Osteocyte (in vitro differentiated cells): ENCODE measurements around the gene SOX9. TPM values are rescaled to one million over a fixed set of nuclear protein-coding genes. Genes with fewer than 3 reads are reported as not detected.
"Not testable (repeated sequence)": the region's sequence is repeated elsewhere in the genome, so short reads cannot be mapped to it uniquely, and the experiment has no call there.

ENCODE experiments used
- DNase-seq: peaks from one replicate; pipeline ENCODE4 v3.0.0; 2021; ENCODE audit warnings: mixed read lengths; ENCODE audit not compliant: unreplicated experiment; ENCODE audit errors: extremely low spot score
- H3K27ac Mint-ChIP-seq: one replicate; pipeline ENCODE4 v1.8.0; 2021; ENCODE audit warnings: mild to moderate bottlenecking, mixed read lengths; ENCODE audit not compliant: unreplicated experiment
- H3K27me3 Mint-ChIP-seq: one replicate; pipeline ENCODE4 v1.8.0; 2021; ENCODE audit warnings: mixed read lengths; ENCODE audit not compliant: unreplicated experiment
- H3K36me3 Mint-ChIP-seq: one replicate; pipeline ENCODE4 v1.8.0; 2021; ENCODE audit warnings: mixed read lengths; ENCODE audit not compliant: unreplicated experiment
- H3K4me1 Mint-ChIP-seq: one replicate; pipeline ENCODE4 v1.8.0; 2021; ENCODE audit warnings: mixed read lengths; ENCODE audit not compliant: unreplicated experiment
- H3K4me3 Mint-ChIP-seq: one replicate; pipeline ENCODE4 v1.8.0; 2021; ENCODE audit warnings: mild to moderate bottlenecking, moderate library complexity, mixed read lengths; ENCODE audit not compliant: unreplicated experiment
- H3K9me3 Mint-ChIP-seq: one replicate; pipeline ENCODE4 v1.8.0; 2021; ENCODE audit warnings: mixed read lengths; ENCODE audit not compliant: unreplicated experiment
- CTCF ChIP-seq: fragments of 200-600 bp; sonication (generic); IDR thresholded peaks from 2 replicates; pipeline ENCODE4 v1.5.0; 2021; ENCODE audit warnings: antibody characterized with exemption, mild to moderate bottlenecking, moderate library complexity
- total RNA-seq: library from RNA; stranded (reverse); gene quantifications from 2 replicates; pipeline ENCODE4 v1.2.1, GENCODE V29; 2021

The SOX9 gene
- total RNA-seq, 1 donor from 2014 or later: 1.9 TPM

- peaks cover 37% of the 10 kb centered on the region for H3K27me3 Mint-ChIP-seq
- no peak overlapping the region for H3K4me3 Mint-ChIP-seq
- no peaks in the 10 kb centered on the region for H3K9me3 Mint-ChIP-seq
- peaks cover 8% of the 10 kb centered on the region for H3K4me1 Mint-ChIP-seq
- no peaks in the 10 kb centered on the region for H3K36me3 Mint-ChIP-seq
- DNase-seq: no peak
- TF ChIP-seq CTCF: no peak
- no peak overlapping the region for H3K27ac Mint-ChIP-seq
Observed at GRCh38 chr17:72110231-72110941, 10.4 kb upstream of the SOX9 start.

GRCh38 chr17:72110942-72111318 lies 9.9 kb upstream of the SOX9 start:
- no peak for TF ChIP-seq CTCF
- H3K27ac Mint-ChIP-seq: no peak overlapping the region

GRCh38 chr17:72111336-72111923 lies 9.4 kb upstream of the SOX9 start:
- no peak overlapping the region for H3K27ac Mint-ChIP-seq
- TF ChIP-seq CTCF: no peak
- no peaks in the 10 kb centered on the region for H3K9me3 Mint-ChIP-seq
- no peak for DNase-seq
- no peaks in the 10 kb centered on the region for H3K36me3 Mint-ChIP-seq
- no peak overlapping the region for H3K4me3 Mint-ChIP-seq
- H3K27me3 Mint-ChIP-seq: peaks cover 43% of the 10 kb centered on the region
- H3K4me1 Mint-ChIP-seq: peaks cover 8% of the 10 kb centered on the region

More at GRCh38 chr17:72110942-72111318, 9.9 kb upstream of the SOX9 start:
- H3K4me3 Mint-ChIP-seq: no peak overlapping the region
- no peaks in the 10 kb centered on the region for H3K9me3 Mint-ChIP-seq
- H3K36me3 Mint-ChIP-seq: no peaks in the 10 kb centered on the region
- peaks cover 8% of the 10 kb centered on the region for H3K4me1 Mint-ChIP-seq
- peaks cover 39% of the 10 kb centered on the region for H3K27me3 Mint-ChIP-seq
- no peak for DNase-seq

GRCh38 chr17:72111926-72112325 lies 8.9 kb upstream of the SOX9 start:
- H3K27me3 Mint-ChIP-seq: peaks cover 44% of the 10 kb centered on the region
- H3K4me1 Mint-ChIP-seq, DNase-seq, H3K27ac Mint-ChIP-seq, H3K36me3 Mint-ChIP-seq, H3K4me3 Mint-ChIP-seq, H3K9me3 Mint-ChIP-seq: not testable (repeated sequence)

GRCh38 chr17:72113751-72114150 lies 7.1 kb upstream of the SOX9 start:
- H3K4me3 Mint-ChIP-seq: no peak overlapping the region
- DNase-seq: no peak
- no peak for TF ChIP-seq CTCF
- H3K27ac Mint-ChIP-seq: no peak overlapping the region
- peaks cover 13% of the 10 kb centered on the region for H3K4me1 Mint-ChIP-seq
- no peaks in the 10 kb centered on the region for H3K9me3 Mint-ChIP-seq
- peaks cover 44% of the 10 kb centered on the region for H3K27me3 Mint-ChIP-seq
- H3K36me3 Mint-ChIP-seq: no peaks in the 10 kb centered on the region
